Fibroblast of lung (primary cell): ENCODE data around the gene GAS2L2. TPM values are rescaled to one million over a fixed set of nuclear protein-coding genes. Genes with fewer than 3 reads are reported as not detected.
A peak's percentile ranks its signal among the peaks of the same experiment; 100 is the strongest.

Experiments used
- DNase-seq, 2 donors: peaks; one replicate each; pipeline versions ENCODE4 v3.0.0 to v3.0.0-alpha.2; 2010; ENCODE audit warnings: low read depth in 2 of 2
- H2AFZ ChIP-seq: 2 replicates; pipeline ENCODE4 v1.5.1; 2012; ENCODE audit warnings: low read length, control low read depth, inconsistent platforms
- H3K27ac ChIP-seq: 2 replicates; pipeline ENCODE4 v1.5.1; 2011; ENCODE audit warnings: low read length, control low read depth; ENCODE audit not compliant: insufficient read depth
- H3K27me3 ChIP-seq: 2 replicates; pipeline ENCODE4 v1.5.1; 2011; ENCODE audit warnings: mild to moderate bottlenecking, low read length; ENCODE audit not compliant: control insufficient read depth, insufficient read depth
- H3K36me3 ChIP-seq: 2 replicates; pipeline ENCODE4 v1.5.1; 2011; ENCODE audit warnings: low read length; ENCODE audit not compliant: control insufficient read depth, insufficient read depth
- H3K4me1 ChIP-seq: 2 replicates; pipeline ENCODE4 v1.5.1; 2011; ENCODE audit warnings: low read length; ENCODE audit not compliant: control insufficient read depth, insufficient read depth; ENCODE audit errors: extremely low read depth
- H3K4me2 ChIP-seq: 2 replicates; pipeline ENCODE4 v1.5.1; 2011; ENCODE audit warnings: low read length, control low read depth; ENCODE audit not compliant: insufficient read depth; ENCODE audit errors: extremely low read depth
- H3K4me3 ChIP-seq, 4 experiments: fragments of 200-600 bp in 1 of 4; sonication (generic) in 1 of 4; replicated peaks in 1 of 4; 2 replicates each; pipeline ENCODE4 v1.5.1; 2011 to 2016; ENCODE audit warnings: low read length in 4 of 4, low read depth in 3 of 4, mild to moderate bottlenecking in 3 of 4, control low read depth in 2 of 4, inconsistent platforms in 1 of 4, mixed read lengths in 1 of 4; ENCODE audit not compliant: insufficient read depth in 1 of 4; ENCODE audit errors: control extremely low read depth in 1 of 4
- H3K79me2 ChIP-seq: 2 replicates; pipeline ENCODE4 v1.5.1; 2012; ENCODE audit warnings: mild to moderate bottlenecking, low read length, inconsistent platforms; ENCODE audit not compliant: control insufficient read depth, insufficient read depth
- H3K9ac ChIP-seq: 2 replicates; pipeline ENCODE4 v1.5.1; 2011; ENCODE audit warnings: mild to moderate bottlenecking, low read length, control low read depth; ENCODE audit not compliant: insufficient read depth
- H3K9me3 ChIP-seq: 2 replicates; pipeline ENCODE4 v1.5.1; 2012; ENCODE audit warnings: low read depth, low read length; ENCODE audit not compliant: control insufficient read depth, insufficient read depth
- H4K20me1 ChIP-seq: 2 replicates; pipeline ENCODE4 v1.5.1; 2011; ENCODE audit warnings: low read length; ENCODE audit not compliant: control insufficient read depth, insufficient read depth; ENCODE audit errors: extremely low read depth
- EZH2 ChIP-seq: IDR thresholded peaks from 2 replicates; pipeline ENCODE4 v1.5.1; 2012; ENCODE audit warnings: low read length, control low read depth, mild to moderate bottlenecking; ENCODE audit errors: missing control alignments
- polyA plus RNA-seq, 2 donors: library from polyadenylated mRNA; depleted of rRNA in 1 of 2; stranded (reverse) in 1 of 2; unstranded in 1 of 2; fragments of >200 nt; gene quantifications; 2 replicates each; pipeline ENCODE4 v1.2.1, GENCODE V29; 2011 to 2012; ENCODE audit warnings: missing spikeins in 1 of 2
- total RNA-seq: library from RNA; depleted of rRNA; stranded (reverse); fragments of >200 nt; gene quantifications from 2 replicates; pipeline ENCODE4 v1.2.1, GENCODE V29; 2014
- TF ChIP-seq, protein P1 (sequence below), 2 donors: IDR thresholded peaks in 1 of 2; conservative IDR thresholded peaks in 1 of 2; 1 replicate in 1 of 2; 2 replicates in 1 of 2; pipeline ENCODE4 v1.5.1; 2011 to 2012; ENCODE audit warnings: low read length in 2 of 2, control low read depth in 1 of 2, inconsistent platforms in 1 of 2, low read depth in 1 of 2, mild to moderate bottlenecking in 1 of 2

The GAS2L2 gene
- total and polyA plus RNA-seq, 2 donors (not counting 1 experiment from before 2014, with no cell fraction given), result not detected

DNA sequence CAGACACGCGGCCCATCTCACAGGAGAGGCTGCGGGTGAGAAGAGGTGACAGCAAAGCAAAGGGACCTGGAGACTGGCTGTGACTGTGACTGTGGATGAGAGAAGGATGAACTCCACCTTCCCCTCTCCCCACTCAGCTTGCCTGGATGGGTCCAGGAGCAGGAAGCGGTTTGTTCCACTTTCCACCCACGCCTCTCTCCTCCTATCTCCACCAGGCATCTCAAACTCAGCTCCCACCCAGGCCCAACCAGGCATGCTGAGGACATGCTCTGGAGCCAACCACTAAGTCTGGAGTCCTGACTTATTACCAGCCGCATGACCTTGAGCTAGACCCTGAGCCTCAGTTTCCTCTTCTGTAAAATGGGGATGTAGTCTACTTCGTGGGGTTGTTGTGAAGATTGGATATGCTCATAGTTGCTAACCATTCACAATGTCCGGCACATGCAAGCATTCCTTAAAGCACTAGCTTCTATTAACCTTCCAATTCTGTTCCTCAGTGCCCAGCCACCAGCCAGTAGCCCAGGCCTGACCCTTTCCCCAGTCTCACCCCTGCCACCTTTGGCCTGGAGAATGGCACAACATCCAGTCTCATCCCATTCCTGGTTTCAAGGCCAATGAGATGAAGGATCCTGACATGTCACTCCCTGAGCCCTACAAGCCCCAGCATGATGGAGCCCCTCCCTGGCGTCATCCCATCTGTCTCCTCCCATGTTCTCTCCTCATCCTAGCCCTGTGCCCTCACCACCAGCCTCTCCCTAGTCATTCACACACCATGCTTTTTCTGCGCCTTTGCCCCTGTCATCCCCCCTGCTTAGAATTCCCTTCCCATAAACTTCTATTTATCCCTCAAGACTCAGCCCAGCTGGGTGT lies 2.3 kb downstream of the GAS2L2 start:
- H3K9me3 ChIP-seq, result no peaks in the 10 kb centered on the region
- H3K9ac ChIP-seq, result no peak overlapping the region
- no peak for DNase-seq
- TF ChIP-seq EZH2, result no peak
- TF ChIP-seq, protein P1, sequence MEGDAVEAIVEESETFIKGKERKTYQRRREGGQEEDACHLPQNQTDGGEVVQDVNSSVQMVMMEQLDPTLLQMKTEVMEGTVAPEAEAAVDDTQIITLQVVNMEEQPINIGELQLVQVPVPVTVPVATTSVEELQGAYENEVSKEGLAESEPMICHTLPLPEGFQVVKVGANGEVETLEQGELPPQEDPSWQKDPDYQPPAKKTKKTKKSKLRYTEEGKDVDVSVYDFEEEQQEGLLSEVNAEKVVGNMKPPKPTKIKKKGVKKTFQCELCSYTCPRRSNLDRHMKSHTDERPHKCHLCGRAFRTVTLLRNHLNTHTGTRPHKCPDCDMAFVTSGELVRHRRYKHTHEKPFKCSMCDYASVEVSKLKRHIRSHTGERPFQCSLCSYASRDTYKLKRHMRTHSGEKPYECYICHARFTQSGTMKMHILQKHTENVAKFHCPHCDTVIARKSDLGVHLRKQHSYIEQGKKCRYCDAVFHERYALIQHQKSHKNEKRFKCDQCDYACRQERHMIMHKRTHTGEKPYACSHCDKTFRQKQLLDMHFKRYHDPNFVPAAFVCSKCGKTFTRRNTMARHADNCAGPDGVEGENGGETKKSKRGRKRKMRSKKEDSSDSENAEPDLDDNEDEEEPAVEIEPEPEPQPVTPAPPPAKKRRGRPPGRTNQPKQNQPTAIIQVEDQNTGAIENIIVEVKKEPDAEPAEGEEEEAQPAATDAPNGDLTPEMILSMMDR (conservative IDR thresholded peaks at IDR 0.05 in 1 of 2, IDR thresholded peaks at IDR 0.05 in 1 of 2; ENCODE audit: low read depth in 1 of 2, low read length in 2 of 2), result no peak
- H2AFZ ChIP-seq, result no peak overlapping the region
- H3K4me1 ChIP-seq, result no peaks in the 10 kb centered on the region
- no peak overlapping the region for H3K4me3 ChIP-seq
- peaks cover 30% of the 10 kb centered on the region for H3K27me3 ChIP-seq
- H3K79me2 ChIP-seq, result no peaks in the 10 kb centered on the region
- no peaks in the 10 kb centered on the region for H3K36me3 ChIP-seq
- H3K27ac ChIP-seq, result no peak overlapping the region
- no peaks in the 10 kb centered on the region for H4K20me1 ChIP-seq
- no peak overlapping the region for H3K4me2 ChIP-seq

DNA sequence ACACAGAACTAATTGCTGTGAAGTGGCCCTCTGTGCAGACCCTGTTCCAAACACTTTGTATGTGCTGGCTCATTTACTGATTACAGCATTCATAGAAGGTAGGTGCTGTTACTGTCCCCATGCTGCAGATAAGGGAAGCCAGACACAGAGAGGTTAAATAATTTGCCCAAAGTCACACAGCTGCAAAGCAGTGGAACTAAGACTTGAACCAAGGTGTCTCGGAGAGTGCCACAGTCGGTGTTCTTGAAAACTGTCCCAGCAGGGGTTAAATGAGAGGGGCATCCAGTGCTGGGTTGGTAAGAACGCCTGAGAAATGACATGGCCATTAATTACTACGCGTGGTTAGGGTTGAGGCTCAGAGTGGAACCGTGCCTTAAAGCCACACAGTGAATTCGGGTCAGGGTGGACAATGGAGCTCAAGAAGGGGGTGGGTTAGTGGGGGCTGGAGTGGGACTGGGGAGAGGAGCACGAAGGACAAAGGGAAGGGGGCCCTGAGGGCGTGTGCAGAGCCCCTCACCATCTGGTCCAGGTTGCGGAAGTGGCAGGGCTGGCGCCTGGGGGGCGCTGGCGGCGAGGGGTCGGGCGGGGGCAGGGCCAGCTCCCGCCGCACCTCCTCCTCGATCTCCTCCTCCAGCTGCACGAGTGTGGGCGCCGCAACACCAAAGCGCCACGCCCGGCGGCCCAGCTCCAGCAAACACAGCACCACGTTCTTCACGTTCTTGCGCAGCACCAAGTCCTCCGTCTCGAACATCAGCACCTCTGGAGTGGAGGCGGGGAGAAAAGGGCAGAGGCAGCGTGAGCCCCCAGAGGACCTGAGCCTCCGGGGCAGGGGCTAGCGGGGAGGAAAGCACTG lies 3.3 kb downstream of the GAS2L2 start:
- H2AFZ ChIP-seq, result no peak overlapping the region
- peak overlapping the region in 1 of 4 experiments; percentile 20 for H3K4me3 ChIP-seq

More for the DNA sequence above, 3.3 kb downstream of the GAS2L2 start:
- H3K27me3 ChIP-seq, result peaks cover 31% of the 10 kb centered on the region
- DNase-seq, result no peak
- H4K20me1 ChIP-seq, result no peaks in the 10 kb centered on the region
- TF ChIP-seq, protein P1 (conservative IDR thresholded peaks at IDR 0.05 in 1 of 2, IDR thresholded peaks at IDR 0.05 in 1 of 2; ENCODE audit: low read depth in 1 of 2, low read length in 2 of 2), result no peak
- TF ChIP-seq EZH2, result peak; percentile 61
- no peak overlapping the region for H3K9ac ChIP-seq
- no peak overlapping the region for H3K27ac ChIP-seq
- H3K4me2 ChIP-seq, result peak overlapping the region; percentile 15
- no peaks in the 10 kb centered on the region for H3K9me3 ChIP-seq
- no peaks in the 10 kb centered on the region for H3K4me1 ChIP-seq
- no peaks in the 10 kb centered on the region for H3K79me2 ChIP-seq
- H3K36me3 ChIP-seq, result no peaks in the 10 kb centered on the region
